Activated gamma-delta T cell treated with Interleukin-2 at 50 U/mL for 16 hours (primary cell): Measurements from ENCODE around the gene BICD2.
"Not testable (repeated sequence)": the region's sequence is repeated elsewhere in the genome, so short reads cannot be mapped to it uniquely, and the experiment has no call there.

Experiments
- DNase-seq: peaks from one replicate; pipeline ENCODE4 v3.0.0-alpha.2; 2020

BICD2 gene

DNA sequence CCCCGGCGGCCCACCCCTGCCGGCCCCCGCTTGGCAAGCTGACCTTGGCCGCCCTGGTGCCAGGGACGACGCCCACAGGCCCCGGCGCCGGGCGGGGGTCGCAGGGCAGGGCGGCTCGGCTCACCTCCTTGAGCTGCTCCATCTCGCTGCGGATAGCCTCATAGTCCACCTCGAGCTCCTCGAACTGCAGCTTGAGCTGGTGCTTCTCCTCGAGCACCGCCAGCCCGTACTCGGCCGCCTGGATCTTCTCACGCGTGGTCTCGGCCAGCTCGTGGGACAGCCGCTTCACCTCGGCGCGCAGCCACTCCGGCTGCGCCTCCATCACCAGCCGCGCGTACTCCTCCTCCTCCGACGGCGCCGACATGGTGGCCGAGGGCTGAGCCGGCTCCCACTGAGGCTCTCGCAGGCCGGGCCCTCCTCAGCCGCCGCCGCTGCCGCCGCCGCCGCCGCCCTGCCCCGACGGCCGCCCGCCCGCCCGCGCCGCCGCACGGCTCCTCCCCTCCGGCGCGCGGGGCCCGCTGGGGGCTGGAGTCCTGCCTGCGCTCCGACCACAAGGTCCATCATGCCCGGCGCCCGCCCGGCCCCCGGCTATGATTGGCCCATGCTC, at the start of gene BICD2:
TSS of gene BICD2 (minus strand) at position 453 of the 607 bp plus-strand sequence. CDS start at position 364, 89 bp downstream.
- no peak for DNase-seq

DNA sequence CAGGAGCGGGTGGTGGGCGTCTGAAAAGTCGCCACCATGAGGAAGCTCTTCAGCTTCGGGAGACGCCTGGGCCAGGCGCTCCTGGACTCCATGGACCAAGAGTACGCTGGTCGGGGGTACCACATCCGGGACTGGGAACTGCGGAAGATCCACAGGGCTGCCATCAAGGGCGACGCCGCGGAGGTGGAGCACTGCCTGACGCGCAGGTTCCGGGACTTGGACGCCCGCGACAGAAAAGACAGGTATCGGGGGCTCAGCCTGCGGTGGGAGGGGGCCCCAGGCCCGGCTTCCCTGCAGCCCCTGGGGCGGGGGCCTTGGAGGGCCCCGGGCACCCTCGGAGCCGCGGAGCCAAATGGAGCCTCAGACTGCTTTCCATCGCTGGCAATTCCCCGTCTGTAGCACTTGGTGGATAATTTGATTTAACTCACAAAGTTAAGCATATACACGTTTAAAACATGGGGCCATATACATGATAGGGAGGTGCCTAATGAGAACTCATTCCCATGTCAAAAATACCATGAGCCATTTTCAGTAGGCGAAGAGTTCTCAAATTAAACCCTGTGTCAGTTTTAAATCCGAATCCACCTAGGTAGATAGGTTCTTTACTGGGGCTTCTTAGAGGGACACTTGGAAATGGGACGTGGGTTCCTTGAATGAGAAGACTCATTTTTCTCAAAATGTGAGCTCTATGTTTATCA, 45.1 kb upstream of the BICD2 start:
- not testable (repeated sequence) for DNase-seq

DNA sequence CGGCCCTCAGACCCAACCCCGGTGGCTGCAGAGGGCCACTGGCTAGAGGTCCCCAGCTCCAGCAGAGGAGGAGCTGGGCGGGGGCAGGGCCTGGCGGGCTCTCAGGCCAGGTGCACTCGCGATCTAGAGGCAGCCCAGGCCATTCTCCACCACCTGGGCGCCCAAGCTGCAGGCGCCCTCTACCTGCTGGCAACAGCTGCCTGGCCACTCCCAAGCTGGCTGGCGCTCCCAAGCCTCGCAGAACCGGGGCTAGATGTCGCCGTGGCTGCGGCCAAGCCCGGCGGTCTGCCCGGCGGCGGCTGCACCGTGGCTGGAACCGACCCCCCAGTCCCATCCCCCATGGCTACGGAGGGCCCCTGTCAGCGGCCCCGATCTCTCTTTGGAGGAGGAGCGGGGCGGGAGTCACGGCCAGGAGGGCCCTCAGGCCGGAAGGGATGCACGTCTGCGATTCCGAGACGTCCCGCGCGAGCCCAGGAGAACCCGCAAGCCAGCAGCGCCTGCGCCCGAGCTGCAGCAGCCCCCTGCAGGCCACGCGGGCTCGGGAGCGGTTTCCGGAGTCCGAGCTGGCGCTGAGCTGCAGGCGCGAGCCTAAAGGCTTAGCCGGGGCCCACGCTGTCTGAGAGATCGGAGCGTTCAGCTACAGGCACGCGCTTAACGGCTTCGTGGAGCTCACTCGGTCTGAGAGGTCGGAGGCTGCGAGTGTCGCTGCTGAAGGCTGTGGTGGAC, 44.3 kb upstream of the BICD2 start:
- DNase-seq = peak; percentile 28

DNA sequence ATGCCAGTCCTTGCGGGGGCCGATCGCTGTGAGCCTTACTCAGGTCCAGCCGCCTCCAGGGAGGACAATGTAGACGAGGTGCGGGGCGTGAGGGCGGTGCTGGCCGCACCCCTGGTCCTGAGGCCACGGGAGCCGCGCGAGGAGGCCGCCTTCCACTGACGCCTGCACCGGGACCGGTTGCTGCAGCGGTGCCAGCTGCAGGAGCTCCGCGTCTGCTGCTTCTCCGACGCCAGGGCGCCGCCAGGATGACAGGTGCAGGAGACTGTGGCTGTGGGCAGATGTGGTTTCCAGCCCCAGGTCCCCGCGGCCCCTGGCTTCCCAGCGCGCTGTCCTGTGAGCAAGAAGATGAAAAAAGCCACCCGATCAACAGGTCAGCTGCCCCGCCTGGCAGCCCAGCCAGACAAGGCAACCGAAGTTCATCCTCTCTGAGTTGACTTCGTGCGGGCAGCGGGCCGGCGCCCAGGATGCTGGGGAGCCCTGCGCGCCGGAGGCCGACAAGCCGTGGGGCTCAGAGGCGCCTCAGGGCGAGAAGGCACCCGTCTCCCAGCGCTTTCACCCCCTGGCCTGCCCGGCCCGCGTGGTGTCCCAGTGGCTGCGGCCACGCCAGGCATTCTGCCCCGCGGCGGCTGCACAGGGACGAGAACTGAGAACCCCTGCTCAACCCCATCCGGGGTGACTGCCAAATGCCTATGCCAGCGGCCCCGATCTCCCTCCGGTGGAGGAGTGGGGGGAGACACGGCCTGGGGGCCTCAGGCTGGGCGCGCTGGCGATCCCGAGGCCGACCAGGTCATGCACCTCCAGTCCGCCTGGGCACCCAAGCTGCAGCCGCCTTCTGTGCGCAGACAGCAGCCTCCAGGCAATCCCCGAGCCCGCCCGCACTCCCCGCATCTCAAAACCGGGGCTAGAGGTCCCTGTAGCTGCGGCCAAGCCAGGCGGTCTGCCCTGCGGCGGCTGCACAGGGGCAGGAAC, 43.4 kb upstream of the BICD2 start:
- peak; percentile 17 for DNase-seq

DNA sequence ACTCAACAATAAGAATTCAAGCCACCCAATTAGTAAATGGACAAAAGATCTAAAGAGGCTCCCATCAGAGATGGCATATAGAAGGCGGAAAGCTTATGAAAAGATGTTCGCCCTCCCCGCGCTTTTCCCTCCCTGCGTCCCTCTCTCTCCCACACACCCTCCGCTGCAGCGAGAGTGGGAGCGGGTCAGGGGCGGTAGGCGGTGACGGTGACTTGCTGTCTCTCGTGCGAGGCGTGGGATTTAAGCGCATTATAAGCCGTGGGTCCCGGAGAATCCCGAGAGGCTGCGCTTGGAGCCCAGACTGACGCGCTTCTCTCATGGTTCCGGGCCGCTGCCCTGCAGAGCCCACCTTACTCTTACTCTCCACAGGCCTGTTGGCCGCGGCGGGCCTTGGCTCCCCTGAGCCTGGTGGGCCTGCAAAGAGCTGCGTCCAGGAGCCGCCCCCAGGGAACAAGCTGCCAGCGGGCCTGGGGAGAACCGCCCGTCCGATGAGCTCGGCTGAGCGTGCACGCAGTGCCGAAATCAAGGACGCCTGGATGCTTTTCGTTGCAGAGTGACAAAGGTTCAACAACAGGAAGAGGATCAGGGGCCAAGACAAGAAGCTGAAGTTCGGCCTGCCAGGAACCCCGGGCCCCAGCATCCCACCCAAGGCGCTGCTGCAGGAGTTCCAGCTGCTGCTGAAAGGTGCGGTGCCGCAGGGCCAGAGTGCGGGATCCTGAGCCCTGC, 42.6 kb upstream of the BICD2 start:
- no peak for DNase-seq

DNA sequence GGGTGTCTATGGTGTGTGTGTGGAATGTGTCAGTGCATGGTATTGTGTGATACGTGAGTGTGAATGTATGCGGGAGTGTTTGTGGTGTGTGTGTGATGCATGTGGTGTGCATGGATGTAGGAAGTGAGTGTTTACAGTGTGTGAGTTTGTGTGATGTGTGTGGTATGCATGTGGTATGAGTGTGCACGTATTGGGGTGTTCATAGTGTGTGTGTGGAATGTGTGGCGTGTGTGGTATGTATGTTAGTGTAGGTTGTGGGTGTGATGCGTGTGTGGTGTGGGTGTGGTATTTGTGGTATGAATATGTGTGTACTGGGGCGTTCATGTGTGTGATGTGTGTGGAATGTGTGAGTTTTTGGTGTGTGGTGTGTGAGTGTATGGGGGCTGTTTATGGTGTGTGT, 40.1 kb upstream of the BICD2 start:
- no peak for DNase-seq

DNA sequence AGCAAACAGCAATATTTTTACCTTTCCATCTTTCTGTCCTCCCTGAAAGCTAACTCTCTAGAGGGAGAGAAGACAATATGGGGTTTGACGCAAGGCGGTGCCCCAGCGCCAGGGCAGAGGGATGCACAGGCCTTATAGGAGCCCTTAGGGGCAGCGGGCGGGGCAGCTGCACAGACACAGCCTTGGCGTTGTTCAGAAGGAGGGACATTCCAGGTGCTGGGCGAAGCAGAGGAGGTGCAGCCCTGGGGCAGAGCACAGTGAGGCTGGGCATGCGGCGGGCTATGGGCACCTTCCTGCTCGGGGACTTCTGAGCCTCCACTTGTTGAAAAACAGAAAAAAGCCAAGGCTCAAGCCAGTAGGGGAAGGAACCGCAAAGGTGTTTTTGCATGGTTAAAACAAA, 33.7 kb upstream of the BICD2 start:
- no peak for DNase-seq

DNA sequence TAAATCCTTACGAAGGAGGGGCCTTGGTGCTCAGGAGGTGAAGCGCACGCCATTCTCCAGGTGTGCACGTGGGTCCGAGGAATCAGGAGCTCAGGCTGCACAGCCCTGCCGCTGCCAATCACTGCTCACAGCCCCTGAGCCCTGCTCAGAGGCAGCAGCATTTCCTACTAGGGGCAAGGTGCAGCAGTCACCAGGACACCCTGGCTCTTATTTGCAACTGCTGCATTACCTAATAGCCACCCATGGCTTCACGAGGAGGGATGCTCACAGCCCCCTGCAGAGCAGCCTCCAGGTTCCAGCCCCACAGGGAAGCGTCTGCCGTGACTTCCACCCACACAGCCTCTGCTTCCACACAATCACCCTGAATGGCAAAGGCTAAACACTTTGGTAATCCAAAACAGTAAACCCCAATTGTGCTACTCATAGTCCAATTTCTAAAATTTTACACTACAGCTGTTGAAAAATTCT, 31.7 kb upstream of the BICD2 start:
- not testable (repeated sequence) for DNase-seq

DNA sequence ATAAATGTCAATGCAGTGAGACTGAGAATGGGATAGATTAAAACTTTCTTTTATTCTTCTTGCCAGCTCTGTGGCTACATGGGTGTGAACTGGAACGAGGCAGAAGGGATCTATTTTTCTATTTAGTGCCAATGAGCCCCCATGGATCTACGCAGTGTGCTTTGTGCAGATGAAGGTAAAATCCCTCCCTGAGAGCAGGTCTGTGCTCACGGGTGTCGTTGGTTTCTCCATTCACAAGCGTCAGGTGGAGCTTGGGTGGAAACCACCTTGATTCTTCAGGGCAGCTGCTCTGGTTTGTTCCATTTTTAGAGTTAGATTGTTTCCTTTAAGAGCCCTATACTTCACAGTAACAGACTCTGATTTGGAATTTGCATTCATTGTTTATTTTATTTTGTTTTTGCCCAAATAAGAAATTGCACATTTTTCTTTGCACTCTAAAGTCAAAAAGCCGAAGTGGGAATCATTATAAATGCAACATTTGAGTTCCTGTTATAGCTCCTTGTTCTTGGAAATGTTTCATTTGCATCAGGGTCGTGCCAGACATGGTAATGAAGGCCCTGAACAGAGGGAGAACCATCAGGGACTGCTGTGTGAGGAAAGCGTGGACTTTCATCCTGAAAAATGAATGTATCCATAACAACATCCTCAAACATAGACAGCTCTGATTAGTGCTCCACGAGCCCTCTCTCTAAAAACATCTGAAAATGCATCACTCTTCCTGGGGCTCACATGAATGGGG, 31.1 kb upstream of the BICD2 start:
- no peak for DNase-seq

DNA sequence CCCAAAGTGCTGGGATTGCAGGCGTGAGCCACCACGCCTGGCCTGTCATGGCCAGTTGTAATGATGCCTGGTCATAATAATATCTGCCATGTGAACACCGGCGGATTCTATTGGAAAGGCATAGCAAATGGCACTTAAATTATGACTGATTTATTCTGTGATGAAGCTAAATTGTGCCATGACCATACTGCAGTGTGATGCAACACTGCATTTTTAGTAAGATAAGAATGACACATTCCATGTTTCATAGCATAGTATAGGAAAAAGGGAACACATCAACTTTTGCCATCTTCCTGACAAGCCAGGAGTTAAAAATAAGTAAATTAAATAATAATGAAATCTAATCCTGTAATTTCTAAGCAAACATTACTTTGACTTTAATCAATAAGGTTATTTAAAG, 30.4 kb upstream of the BICD2 start:
- DNase-seq = no peak

DNA sequence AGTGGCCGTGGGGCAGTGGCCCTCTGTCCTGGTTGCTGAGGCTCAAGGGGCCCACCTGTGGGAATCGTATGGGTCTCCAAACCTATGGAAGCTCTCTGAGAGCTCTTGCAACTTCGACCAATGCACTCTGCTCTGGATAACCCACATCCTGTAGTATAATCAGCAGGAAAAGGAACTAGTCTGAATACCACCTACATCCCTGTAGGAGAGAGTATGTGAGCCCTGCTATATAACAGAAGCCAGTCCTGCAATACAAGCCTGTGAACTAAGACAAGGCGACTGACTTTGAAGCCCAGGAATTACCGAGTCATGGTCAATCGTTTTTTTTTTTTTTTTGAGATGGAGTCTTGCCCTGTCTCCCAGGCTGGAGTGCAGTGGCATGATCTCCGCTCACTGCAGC, 29.8 kb upstream of the BICD2 start:
- DNase-seq = no peak

DNA sequence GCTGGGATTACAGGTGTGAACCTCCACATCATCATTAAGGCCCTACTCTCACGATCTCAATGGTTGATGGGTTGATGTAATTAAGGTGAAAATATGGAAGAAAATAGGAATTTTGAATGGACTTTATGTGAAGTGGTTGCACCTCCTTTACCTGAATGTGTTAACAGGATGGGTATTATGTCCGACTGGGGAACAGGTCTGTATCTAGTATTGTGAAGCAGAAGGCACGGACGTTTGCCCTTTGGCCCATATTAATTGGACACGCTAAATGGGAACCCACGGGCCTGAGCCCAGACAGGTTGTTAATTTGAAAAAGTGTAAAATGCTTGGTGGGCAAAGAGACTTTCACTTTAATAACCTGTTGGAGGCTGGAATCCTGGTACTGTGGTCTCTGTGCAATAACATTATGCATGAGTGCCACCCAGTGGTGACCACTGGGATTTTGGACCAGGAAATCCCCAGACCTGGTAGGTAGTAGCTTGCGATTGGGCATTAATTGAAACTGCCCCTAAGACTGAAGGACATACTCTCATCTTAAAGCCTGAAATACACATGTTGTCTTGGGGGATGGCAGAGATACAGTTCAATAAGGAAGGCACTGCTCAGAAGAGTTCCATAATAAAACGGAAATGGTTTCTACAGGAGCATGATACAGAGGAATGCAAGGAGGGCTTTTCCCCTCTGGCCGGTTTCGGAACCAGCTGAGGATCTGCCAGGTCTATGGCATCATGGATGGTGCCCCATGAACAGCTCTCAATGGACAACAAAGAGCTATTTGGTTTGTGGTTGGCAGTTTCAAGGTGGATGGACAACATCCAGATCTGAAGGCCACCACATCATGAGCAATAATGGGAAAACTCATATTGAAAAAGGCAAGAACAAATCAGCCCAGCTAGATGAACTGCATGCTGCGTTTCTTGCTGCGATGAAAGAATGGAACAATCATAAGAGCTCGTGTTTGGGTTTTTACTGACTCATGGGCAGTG, 26.2 kb upstream of the BICD2 start:
- peak; percentile 75 for DNase-seq

DNA sequence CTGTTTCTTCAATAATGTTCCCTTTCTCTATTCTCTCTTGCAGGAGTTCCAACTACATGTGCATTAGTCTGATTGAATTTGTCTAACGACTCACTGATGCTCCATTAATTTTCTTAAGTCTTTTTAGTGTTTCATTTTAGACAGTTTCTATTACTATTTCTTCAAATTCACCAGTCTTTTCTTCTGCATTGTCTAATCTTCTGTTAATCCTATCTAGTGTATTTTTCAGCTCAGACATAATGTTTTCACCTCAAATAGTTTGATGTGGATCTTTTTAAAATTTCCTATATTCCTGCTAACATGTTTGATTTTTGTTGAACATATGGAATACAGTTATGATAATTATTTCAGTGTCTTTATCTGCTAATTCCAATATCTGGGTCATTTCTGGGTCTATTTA, 21.7 kb upstream of the BICD2 start:
- DNase-seq = no peak

DNA sequence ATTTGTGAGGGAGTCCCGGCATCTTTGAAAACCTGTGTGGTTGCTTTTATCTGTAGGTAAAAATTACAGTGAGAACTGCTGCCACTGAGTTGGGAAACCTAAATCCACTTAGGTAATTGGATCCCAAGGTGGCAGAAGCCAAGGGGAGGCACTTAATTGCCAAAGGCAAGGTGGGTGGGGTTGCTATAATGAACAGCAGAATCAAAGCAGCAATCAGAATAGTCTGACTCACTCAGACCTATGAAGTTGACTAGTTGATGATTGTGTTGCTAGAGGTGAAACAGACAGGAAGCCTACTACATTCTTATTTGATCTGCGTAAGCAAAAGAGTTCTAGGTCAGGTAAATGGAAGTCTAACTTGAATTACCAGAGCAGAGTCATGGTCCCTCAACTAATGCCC, 17.3 kb upstream of the BICD2 start:
- no peak for DNase-seq

DNA sequence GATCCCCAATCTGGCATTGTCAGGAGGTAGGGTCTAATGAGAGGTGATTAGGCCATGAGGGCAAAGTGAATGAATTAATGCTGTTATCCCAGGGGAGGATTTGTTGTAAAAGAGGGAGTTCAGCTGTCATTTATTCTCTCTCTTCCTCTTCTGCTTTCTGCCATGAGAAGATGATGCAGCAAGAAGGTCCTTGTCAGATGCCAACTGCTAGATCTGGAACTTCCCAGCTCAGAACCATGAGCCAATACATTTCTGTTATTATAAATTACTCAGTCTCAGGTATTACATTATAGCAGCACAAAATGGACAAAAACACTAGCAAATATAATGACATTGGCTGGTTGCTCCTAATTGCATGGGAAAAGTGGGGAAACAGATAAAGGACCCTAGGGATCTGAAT, 15.6 kb upstream of the BICD2 start:
- DNase-seq = no peak

DNA sequence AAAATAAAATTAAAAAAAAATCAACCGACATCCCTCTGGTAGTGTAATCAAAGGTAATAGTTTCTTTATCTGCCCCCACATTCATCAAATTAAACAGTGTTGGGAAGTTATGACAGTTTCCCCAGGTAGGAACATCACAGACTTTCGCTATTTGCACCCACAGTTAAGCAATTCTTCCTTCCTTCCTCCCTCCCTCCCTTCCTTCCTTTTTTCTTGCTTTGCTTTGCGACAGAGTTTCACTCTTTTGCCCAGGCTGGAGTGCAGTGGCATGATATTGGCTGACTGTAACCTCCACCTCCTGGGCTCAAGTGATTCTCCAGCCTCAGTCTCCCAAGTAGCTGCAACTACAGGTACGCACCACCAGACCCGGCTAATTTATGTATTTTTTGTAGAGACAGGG, 10.8 kb upstream of the BICD2 start:
- no peak for DNase-seq

DNA sequence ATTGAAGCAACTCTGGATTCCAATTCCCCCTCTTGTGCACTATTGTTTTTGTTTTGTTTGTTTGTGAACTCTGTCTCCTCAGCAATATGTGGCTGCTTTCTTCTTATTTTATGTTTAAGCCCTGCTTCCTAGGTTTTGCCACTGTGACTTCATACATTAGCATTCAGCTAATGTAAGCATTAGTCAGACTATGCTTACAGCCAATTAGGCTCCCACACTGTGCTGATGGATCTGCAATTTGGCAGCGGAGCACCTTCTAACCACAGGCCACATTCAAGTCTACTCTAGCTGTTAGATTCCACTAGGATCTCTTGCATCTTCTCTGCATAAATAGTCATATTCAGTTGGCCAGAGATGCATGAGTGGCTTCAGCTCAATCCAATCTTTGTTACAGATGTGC, 9.6 kb upstream of the BICD2 start:
- DNase-seq = no peak

DNA sequence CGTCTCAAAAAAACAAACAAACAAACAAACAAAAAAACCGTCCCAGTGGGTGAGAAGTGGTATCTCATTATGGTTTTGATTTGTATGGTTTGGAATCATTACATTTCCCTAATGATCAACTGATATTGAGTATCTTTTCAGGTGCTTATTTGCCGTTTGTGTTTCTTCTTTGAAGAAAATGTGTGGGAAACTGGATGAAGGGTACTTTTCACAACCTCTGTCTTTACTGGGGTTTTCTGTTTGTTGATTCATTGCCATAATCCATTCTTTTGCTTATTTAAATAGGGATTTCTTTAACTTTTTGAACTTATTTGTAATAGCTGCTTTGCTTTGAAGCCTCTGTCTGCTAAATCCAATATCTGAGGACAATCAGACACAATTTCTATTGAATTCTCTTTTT, 9.2 kb upstream of the BICD2 start:
- DNase-seq = no peak

DNA sequence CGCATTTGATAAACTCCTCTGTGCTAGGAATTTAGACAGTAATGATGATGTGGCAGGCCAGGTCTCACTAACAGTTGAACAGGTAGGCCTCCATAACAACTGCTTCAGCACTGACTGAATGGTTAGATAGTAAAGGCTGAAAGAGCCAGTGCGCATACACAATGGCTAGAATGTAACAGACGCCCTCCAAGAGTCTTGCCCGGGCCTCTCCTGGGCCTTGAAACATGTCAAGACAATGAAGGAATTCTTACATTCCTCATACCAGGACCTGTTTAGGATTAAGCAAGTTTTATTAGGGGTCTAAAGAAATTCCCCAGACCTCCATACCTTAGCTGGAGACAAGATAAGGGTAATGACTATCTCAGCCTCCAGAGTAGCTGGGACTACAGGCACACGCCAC, 6.7 kb upstream of the BICD2 start:
- DNase-seq = no peak

DNA sequence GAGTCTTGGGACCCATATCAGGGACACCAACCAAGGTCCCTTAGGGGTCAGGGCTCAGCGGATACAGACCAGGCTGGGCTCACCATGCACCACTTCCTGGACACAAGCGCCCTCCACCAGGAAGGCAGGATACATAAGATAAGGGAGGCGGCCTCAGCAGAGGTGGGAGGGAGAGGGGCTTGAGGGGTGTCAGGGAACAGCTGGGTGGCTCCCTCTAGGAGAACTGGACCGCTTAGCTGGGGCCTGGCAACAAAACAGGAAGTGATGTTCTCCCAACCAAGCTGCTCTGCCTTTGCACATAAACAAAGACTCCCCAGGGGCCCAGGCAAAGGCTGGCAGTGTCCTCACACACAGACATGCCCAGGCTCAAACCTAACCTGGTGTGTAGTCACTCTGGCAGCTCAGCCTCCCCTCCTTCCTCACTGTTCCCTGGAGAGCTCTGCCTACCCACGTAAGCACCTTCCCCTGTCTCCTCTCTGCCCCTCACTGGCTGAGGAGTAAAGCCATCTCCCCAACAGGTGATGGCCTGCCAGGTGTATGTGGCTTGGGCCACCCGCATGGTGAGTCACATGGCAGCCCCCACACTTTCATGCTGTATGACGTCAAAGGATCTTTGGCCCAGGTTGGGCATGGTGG, 5.8 kb upstream of the BICD2 start:
- DNase-seq = no peak
